ENCODE results near the gene CDK14. TPM values are rescaled to one million over a fixed set of nuclear protein-coding genes. Genes with fewer than 3 reads are reported as not detected.
"Not testable (repeated sequence)": the region's sequence is repeated elsewhere in the genome, so short reads cannot be mapped to it uniquely, and the experiment has no call there.

CDK14 gene
- polyA plus RNA-seq, 3 donors, result 1.7 to 2.5 (median 2.1) TPM

DNA sequence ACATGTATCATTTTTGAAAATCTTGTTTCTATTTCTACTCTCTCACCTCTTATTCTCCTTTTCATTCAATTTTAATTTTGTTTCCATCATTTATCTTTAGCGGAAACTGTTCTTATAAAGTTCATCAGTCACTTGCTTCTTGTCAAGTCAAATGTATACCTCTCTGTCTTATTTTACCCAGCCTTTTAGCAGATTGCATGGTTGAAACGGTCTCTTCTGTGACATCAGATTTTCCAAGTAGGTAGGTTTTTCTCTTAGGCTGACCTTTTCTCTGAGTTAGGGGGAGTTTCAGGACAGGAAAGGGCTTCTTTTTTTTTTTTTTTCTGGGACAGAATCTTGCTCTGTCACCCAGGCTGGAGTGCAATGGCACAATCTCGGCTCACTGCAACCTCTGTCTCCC, 195.5 kb downstream of the CDK14 start:
- H3K4me1 Mint-ChIP-seq, result no peaks in the 10 kb centered on the region
- no peaks in the 10 kb centered on the region for H3K27me3 Mint-ChIP-seq (ENCODE audit: low read depth in 3 of 3)
- H4K20me1 ChIP-seq (ENCODE audit: insufficient read depth, low read length), result no peaks in the 10 kb centered on the region
- peaks cover 19 to 37% (median 27%) of the 10 kb centered on the region in 7 donors for H3K9me3 Mint-ChIP-seq
- no peak for TF ChIP-seq CTCF (IDR thresholded peaks at IDR 0.05)
- peaks cover 0 to 9% of the 10 kb centered on the region in 2 donors for H3K36me3 ChIP-seq (replicated peaks in 1 of 2; ENCODE audit: control insufficient read depth in 1 of 2, insufficient read depth in 2 of 2, low read length in 2 of 2)
- H2AFZ ChIP-seq (ENCODE audit: insufficient read depth, low read depth, low read length, poor library complexity, severe bottlenecking), result no peak overlapping the region
- no CpG with 5 or more reads among the region's 3 CpGs for WGBS (ENCODE audit: insufficient coverage)
- no peak for DNase-seq
- H3K9me3 ChIP-seq (replicated peaks in 1 of 2; ENCODE audit: control insufficient read depth in 1 of 2, insufficient read depth in 1 of 2, low read length in 2 of 2), result peaks cover 18 to 28% of the 10 kb centered on the region in 2 donors
- no peak overlapping the region for H3K9ac ChIP-seq (ENCODE audit: insufficient read depth, low read length, poor library complexity, severe bottlenecking)
- H3K4me2 ChIP-seq (replicated peaks; ENCODE audit: extremely low read depth, low read length, poor library complexity, severe bottlenecking), result no peak overlapping the region
- intact Hi-C loops (cut with micrococcal nuclease), result no loop called here
- no peak overlapping the region for H3K27ac ChIP-seq (ENCODE audit: low read depth in 1 of 2, low read length in 2 of 2)
- no peak overlapping the region for H3K4me3 ChIP-seq (replicated peaks in 1 of 3; ENCODE audit: low read depth in 2 of 3, low read length in 3 of 3)
- H3K79me2 ChIP-seq (ENCODE audit: insufficient read depth, low read length), result no peaks in the 10 kb centered on the region
- H3K27ac Mint-ChIP-seq, result no peak overlapping the region
- H3K4me3 Mint-ChIP-seq, result no peak overlapping the region
- no peaks in the 10 kb centered on the region for H3K27me3 ChIP-seq (ENCODE audit: control insufficient read depth in 2 of 2, insufficient read depth in 2 of 2, low read length in 2 of 2)
- no peaks in the 10 kb centered on the region for H3K4me1 ChIP-seq (ENCODE audit: control insufficient read depth in 1 of 2, insufficient read depth in 2 of 2, low read length in 2 of 2)
- peaks cover 20 to 30% of the 10 kb centered on the region in 2 donors for H3K36me3 Mint-ChIP-seq

GRCh38 chr7:90792301-90792700, 196.2 kb downstream of the CDK14 start:
- no peaks in the 10 kb centered on the region for H3K27me3 Mint-ChIP-seq (ENCODE audit: low read depth in 3 of 3)
- no peaks in the 10 kb centered on the region for H3K4me1 Mint-ChIP-seq
- peaks cover 20 to 30% of the 10 kb centered on the region in 2 donors for H3K36me3 Mint-ChIP-seq
- intact Hi-C loops (cut with micrococcal nuclease), result no loop called here
- Histone ChIP-seq H3K36me3 (replicated peaks in 1 of 2; ENCODE audit: control insufficient read depth in 1 of 2, insufficient read depth in 2 of 2, low read length in 2 of 2) (peaks cover 0 to 9% of the 10 kb centered on the region in 2 donors), H3K27me3 (ENCODE audit: control insufficient read depth in 2 of 2, insufficient read depth in 2 of 2, low read length in 2 of 2) (no peaks in the 10 kb centered on the region), H3K79me2 (ENCODE audit: insufficient read depth, low read length) (no peaks in the 10 kb centered on the region), H3K27ac (ENCODE audit: low read depth in 1 of 2, low read length in 2 of 2) (no peak overlapping the region), H3K4me2 (replicated peaks; ENCODE audit: extremely low read depth, low read length, poor library complexity, severe bottlenecking) (no peak overlapping the region), H3K4me1 (ENCODE audit: control insufficient read depth in 1 of 2, insufficient read depth in 2 of 2, low read length in 2 of 2) (no peaks in the 10 kb centered on the region), H3K9ac (ENCODE audit: insufficient read depth, low read length, poor library complexity, severe bottlenecking) (no peak overlapping the region), H3K4me3 (replicated peaks in 1 of 3; ENCODE audit: low read depth in 2 of 3, low read length in 3 of 3) (no peak overlapping the region), H2AFZ (ENCODE audit: insufficient read depth, low read depth, low read length, poor library complexity, severe bottlenecking) (no peak overlapping the region), H4K20me1 (ENCODE audit: insufficient read depth, low read length) (no peaks in the 10 kb centered on the region), H3K9me3 (replicated peaks in 1 of 2; ENCODE audit: control insufficient read depth in 1 of 2, insufficient read depth in 1 of 2, low read length in 2 of 2) (peaks cover 18 to 28% of the 10 kb centered on the region in 2 donors)
- no peak for DNase-seq
- no peak overlapping the region for H3K4me3 Mint-ChIP-seq
- H3K9me3 Mint-ChIP-seq, result peaks cover 19 to 40% (median 28%) of the 10 kb centered on the region in 7 donors
- H3K27ac Mint-ChIP-seq, result no peak overlapping the region
- TF ChIP-seq CTCF (IDR thresholded peaks at IDR 0.05), result no peak
- 100% methylated on average over 1 of the region's 1 CpG for WGBS (ENCODE audit: insufficient coverage)

GRCh38 chr7:90794234-90794633, 198.1 kb downstream of the CDK14 start:
- H3K79me2 ChIP-seq (ENCODE audit: insufficient read depth, low read length); H3K36me3 ChIP-seq (replicated peaks in 1 of 2; ENCODE audit: control insufficient read depth in 1 of 2, insufficient read depth in 2 of 2, low read length in 2 of 2); H3K9ac ChIP-seq (ENCODE audit: insufficient read depth, low read length, poor library complexity, severe bottlenecking); H3K27me3 ChIP-seq (ENCODE audit: control insufficient read depth in 2 of 2, insufficient read depth in 2 of 2, low read length in 2 of 2); H3K27ac Mint-ChIP-seq; H3K27ac ChIP-seq (ENCODE audit: low read depth in 1 of 2, low read length in 2 of 2); H4K20me1 ChIP-seq (ENCODE audit: insufficient read depth, low read length); H3K4me1 ChIP-seq (ENCODE audit: control insufficient read depth in 1 of 2, insufficient read depth in 2 of 2, low read length in 2 of 2); H2AFZ ChIP-seq (ENCODE audit: insufficient read depth, low read depth, low read length, poor library complexity, severe bottlenecking); H3K4me3 ChIP-seq (replicated peaks in 1 of 3; ENCODE audit: low read depth in 2 of 3, low read length in 3 of 3); H3K4me1 Mint-ChIP-seq; DNase-seq; H3K4me2 ChIP-seq (replicated peaks; ENCODE audit: extremely low read depth, low read length, poor library complexity, severe bottlenecking); H3K27me3 Mint-ChIP-seq (ENCODE audit: low read depth in 3 of 3); H3K4me3 Mint-ChIP-seq; intact Hi-C loops (cut with micrococcal nuclease): not testable (repeated sequence)
- H3K9me3 ChIP-seq (replicated peaks in 1 of 2; ENCODE audit: control insufficient read depth in 1 of 2, insufficient read depth in 1 of 2, low read length in 2 of 2), result peaks cover 18 to 28% of the 10 kb centered on the region in 2 donors
- peaks cover 20 to 30% of the 10 kb centered on the region in 2 donors for H3K36me3 Mint-ChIP-seq
- 100% methylated on average over 1 of the region's 12 CpGs for WGBS (ENCODE audit: insufficient coverage)
- peaks cover 22 to 46% (median 28%) of the 10 kb centered on the region in 7 donors for H3K9me3 Mint-ChIP-seq
